Prostate gland (tissue), 2 donors: Measurements from ENCODE around the gene USF1. TPM values are rescaled to one million over a fixed set of nuclear protein-coding genes. Genes with fewer than 3 reads are reported as not detected.

Experiments used
- DNase-seq: peaks from one replicate; pipeline ENCODE4 v3.0.0-alpha.2; 2019; ENCODE audit warnings: low spot score
- H3K27ac ChIP-seq, 2 donors: fragments of 200-600 bp; sonication (generic); 2 replicates each; pipeline ENCODE4 v1.5.1; 2017 to 2019
- H3K27me3 ChIP-seq: fragments of 200-600 bp; sonication (generic); replicated peaks from 2 replicates; pipeline ENCODE4 v1.5.1; 2019; ENCODE audit not compliant: insufficient read depth
- H3K36me3 ChIP-seq, 2 donors: fragments of 200-600 bp; sonication (generic); 1 replicate in 1 of 2; 2 replicates in 1 of 2; pipeline versions ENCODE4 v1.5.1 to v1.8.1; 2017 to 2019
- H3K4me1 ChIP-seq: fragments of 200-600 bp; sonication (generic); replicated peaks from 2 replicates; pipeline ENCODE4 v1.5.1; 2019
- H3K4me3 ChIP-seq, 2 donors: fragments of 200-600 bp; sonication (generic); 2 replicates each; pipeline ENCODE4 v1.5.1; 2017 to 2019
- H3K9me3 ChIP-seq: fragments of 200-600 bp; sonication (generic); 2 replicates; pipeline ENCODE4 v1.5.1; 2017
- POLR2A ChIP-seq: fragments of 450-650 bp; IDR thresholded peaks from one replicate; pipeline ENCODE4 v1.6.1; 2016; ENCODE audit warnings: antibody characterized with exemption, mild to moderate bottlenecking
- POLR2AphosphoS5 ChIP-seq: sonication (generic); formaldehyde crosslinking; IDR thresholded peaks from one replicate; pipeline ENCODE4 v1.6.1; 2017; ENCODE audit warnings: antibody characterized with exemption
- WGBS: methylation state at CpG from one replicate; pipeline ENCODE4 v1.1.5; 2018; 5-methylcytosine and 5-hydroxymethylcytosine counted together
- intact Hi-C: fragments of 100-400 bp; cut with DNase I; formaldehyde crosslinking; loops from one replicate; pipeline ENCODE4 v1.14.2; 2022
- total RNA-seq, 2 donors: library from RNA; depleted of rRNA; stranded (reverse); fragments of >200 nt; gene quantifications; one replicate each; pipeline ENCODE4 v1.1.0, GENCODE V29; 2016
- TF ChIP-seq, protein P1 (sequence below), 4 experiments: fragments of 200-600 bp in 2 of 4; fragments of 450-650 bp in 2 of 4; sonication (generic) in 2 of 4; IDR thresholded peaks; 1 replicate in 3 of 4; 2 replicates in 1 of 4; pipeline ENCODE4 v1.5.1; 2016 to 2019; ENCODE audit warnings: antibody characterized with exemption in 4 of 4, mild to moderate bottlenecking in 2 of 4, moderate library complexity in 2 of 4

USF1 gene
- total RNA-seq, 2 donors from 2014 or later = 46.3 to 65.8 TPM

GRCh38 chr1:161089251-161089924 lies 43.6 kb upstream of the USF1 start, which contains the start of gene NECTIN4:
TSS of gene NECTIN4 (minus strand) at chr1:161089558. CDS start at chr1:161089296, 262 bp downstream.
- no peaks in the 10 kb centered on the region for H3K9me3 ChIP-seq
- intact Hi-C loops = no loop called here
- peak; percentile 78 for DNase-seq
- peak within 1 kb of the TSS; percentile 29 to 38 for H3K4me3 ChIP-seq
- TF ChIP-seq POLR2A (peak; percentile 83), POLR2AphosphoS5 (peak; percentile 79)
- TF ChIP-seq, protein P1, sequence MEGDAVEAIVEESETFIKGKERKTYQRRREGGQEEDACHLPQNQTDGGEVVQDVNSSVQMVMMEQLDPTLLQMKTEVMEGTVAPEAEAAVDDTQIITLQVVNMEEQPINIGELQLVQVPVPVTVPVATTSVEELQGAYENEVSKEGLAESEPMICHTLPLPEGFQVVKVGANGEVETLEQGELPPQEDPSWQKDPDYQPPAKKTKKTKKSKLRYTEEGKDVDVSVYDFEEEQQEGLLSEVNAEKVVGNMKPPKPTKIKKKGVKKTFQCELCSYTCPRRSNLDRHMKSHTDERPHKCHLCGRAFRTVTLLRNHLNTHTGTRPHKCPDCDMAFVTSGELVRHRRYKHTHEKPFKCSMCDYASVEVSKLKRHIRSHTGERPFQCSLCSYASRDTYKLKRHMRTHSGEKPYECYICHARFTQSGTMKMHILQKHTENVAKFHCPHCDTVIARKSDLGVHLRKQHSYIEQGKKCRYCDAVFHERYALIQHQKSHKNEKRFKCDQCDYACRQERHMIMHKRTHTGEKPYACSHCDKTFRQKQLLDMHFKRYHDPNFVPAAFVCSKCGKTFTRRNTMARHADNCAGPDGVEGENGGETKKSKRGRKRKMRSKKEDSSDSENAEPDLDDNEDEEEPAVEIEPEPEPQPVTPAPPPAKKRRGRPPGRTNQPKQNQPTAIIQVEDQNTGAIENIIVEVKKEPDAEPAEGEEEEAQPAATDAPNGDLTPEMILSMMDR (IDR thresholded peaks at IDR 0.05) = no peak
- H3K27ac ChIP-seq = peak within 1 kb of the TSS; percentile 68 to 82
- H3K27me3 ChIP-seq = no peaks in the 10 kb centered on the region
- no peaks in the 10 kb centered on the region for H3K36me3 ChIP-seq
- WGBS = 39% methylated on average over 19 of the region's 22 CpGs
- H3K4me1 ChIP-seq = no peaks in the 10 kb centered on the region

- no peaks in the 10 kb centered on the region for H3K27me3 ChIP-seq
- 72% methylated on average over 3 of the region's 3 CpGs for WGBS
- no peaks in the 10 kb centered on the region for H3K9me3 ChIP-seq
- H3K4me1 ChIP-seq = peaks cover 3% of the 10 kb centered on the region
- H3K36me3 ChIP-seq = no peaks in the 10 kb centered on the region
- no peak for DNase-seq
- TF ChIP-seq, protein P1 (IDR thresholded peaks at IDR 0.05) = no peak
- TF ChIP-seq POLR2A (no peak), POLR2AphosphoS5 (no peak)
- peak overlapping the region; percentile 29 to 38 for H3K4me3 ChIP-seq
- intact Hi-C loops = no loop called here
- peak overlapping the region; percentile 68 to 82 for H3K27ac ChIP-seq
Observed at GRCh38 chr1:161088587-161089110, 42.9 kb upstream of the USF1 start.

- Histone ChIP-seq H3K4me1 (peaks cover 6% of the 10 kb centered on the region), H3K27me3 (no peaks in the 10 kb centered on the region), H3K4me3 (no peak overlapping the region), H3K9me3 (no peaks in the 10 kb centered on the region), H3K27ac (peak overlapping the region; percentile 41 to 79), H3K36me3 (no peaks in the 10 kb centered on the region)
- 31% methylated on average over 4 of the region's 4 CpGs for WGBS
- TF ChIP-seq, protein P1 (IDR thresholded peaks at IDR 0.05) = no peak
- TF ChIP-seq POLR2A = no peak
- TF ChIP-seq POLR2AphosphoS5 = no peak
- no peak for DNase-seq
- intact Hi-C loops = no loop called here
Observed at GRCh38 chr1:161086457-161086856, 40.7 kb upstream of the USF1 start.

- TF ChIP-seq POLR2AphosphoS5 (no peak), POLR2A (no peak)
- TF ChIP-seq, protein P1 (IDR thresholded peaks at IDR 0.05) = no peak
- no peak for DNase-seq
- Histone ChIP-seq H3K4me3 (no peak overlapping the region), H3K36me3 (no peaks in the 10 kb centered on the region), H3K27ac (peak overlapping the region; percentile 72 to 79), H3K9me3 (no peaks in the 10 kb centered on the region), H3K27me3 (no peaks in the 10 kb centered on the region), H3K4me1 (peaks cover 6% of the 10 kb centered on the region)
- 64% methylated on average over 2 of the region's 2 CpGs for WGBS
- intact Hi-C loops = no loop called here
Observed at GRCh38 chr1:161085165-161085564, 39.4 kb upstream of the USF1 start.

GRCh38 chr1:161084597-161084988 lies 38.8 kb upstream of the USF1 start:
- no peaks in the 10 kb centered on the region for H3K9me3 ChIP-seq
- WGBS = 91% methylated on average over 1 of the region's 1 CpG
- H3K27ac ChIP-seq = peak overlapping the region; percentile 72 to 79
- DNase-seq = no peak
- intact Hi-C loops = no loop called here
- H3K36me3 ChIP-seq = no peaks in the 10 kb centered on the region
- no peak overlapping the region for H3K4me3 ChIP-seq
- peaks cover 6% of the 10 kb centered on the region for H3K4me1 ChIP-seq
- TF ChIP-seq, protein P1 (IDR thresholded peaks at IDR 0.05) = no peak
- no peak for TF ChIP-seq POLR2AphosphoS5
- TF ChIP-seq POLR2A = no peak
- no peaks in the 10 kb centered on the region for H3K27me3 ChIP-seq
